DND-41 (cell line): ENCODE measurements around the gene ATP6V1F.

Source experiments
- ATAC-seq: fragments of 200-7000 bp; cut with Tn5 transposase; 3 replicates; pipeline ENCODE4 v1.9.1; 2021; ENCODE audit warnings: low read depth; ENCODE audit not compliant: insufficient read depth
- DNase-seq: peaks from one replicate; pipeline ENCODE4 v3.0.0-alpha.2; 2020
- H2AFZ ChIP-seq: 2 replicates; pipeline ENCODE4 v1.6.0; 2012; ENCODE audit warnings: low read depth, low read length
- H3K27ac ChIP-seq: 2 replicates; pipeline ENCODE4 v1.5.1; 2012; ENCODE audit warnings: low read length, inconsistent platforms
- H3K27me3 ChIP-seq: fragments of 200-600 bp; sonication (generic); 2 replicates; pipeline ENCODE4 v1.6.0; 2012; ENCODE audit warnings: low read length, mild to moderate bottlenecking, inconsistent platforms; ENCODE audit not compliant: insufficient read depth, poor library complexity
- H3K36me3 ChIP-seq: 2 replicates; pipeline ENCODE4 v1.5.1; 2012; ENCODE audit warnings: low read length, inconsistent platforms; ENCODE audit not compliant: insufficient read depth
- H3K4me1 ChIP-seq: 2 replicates; pipeline ENCODE4 v1.5.1; 2012; ENCODE audit warnings: mild to moderate bottlenecking, low read length; ENCODE audit not compliant: insufficient read depth
- H3K4me2 ChIP-seq: 2 replicates; pipeline ENCODE4 v1.6.0; 2012; ENCODE audit warnings: mild to moderate bottlenecking, moderate library complexity, low read length, inconsistent platforms; ENCODE audit not compliant: insufficient read depth
- H3K4me3 ChIP-seq, 2 experiments: fragments of 200-600 bp in 1 of 2; shearing (Covaris generic) in 1 of 2; 2 replicates each; pipeline ENCODE4 v1.5.1; 2012 to 2016; ENCODE audit warnings: inconsistent platforms in 2 of 2, low read length in 2 of 2, mild to moderate bottlenecking in 2 of 2, low read depth in 1 of 2, moderate library complexity in 1 of 2
- H3K79me2 ChIP-seq: 2 replicates; pipeline ENCODE4 v1.6.0; 2012; ENCODE audit warnings: low read length, inconsistent platforms; ENCODE audit not compliant: insufficient read depth
- H3K9ac ChIP-seq: 2 replicates; pipeline ENCODE4 v1.6.0; 2012; ENCODE audit warnings: low read depth, mild to moderate bottlenecking, inconsistent platforms, low read length, moderate library complexity
- H3K9me3 ChIP-seq: 2 replicates; pipeline ENCODE4 v1.5.1; 2012; ENCODE audit warnings: low read length, moderate library complexity, mild to moderate bottlenecking, inconsistent platforms; ENCODE audit not compliant: insufficient read depth, severe bottlenecking
- H4K20me1 ChIP-seq: 2 replicates; pipeline ENCODE4 v1.6.0; 2012; ENCODE audit warnings: low read length; ENCODE audit not compliant: insufficient read depth
- EZH2 ChIP-seq: IDR thresholded peaks from 3 replicates; pipeline ENCODE4 v1.6.1; 2012; ENCODE audit warnings: borderline replicate concordance, low read depth, mild to moderate bottlenecking, moderate library complexity, low read length, inconsistent platforms; ENCODE audit not compliant: severe bottlenecking
- TF ChIP-seq, protein P1 (sequence below): IDR thresholded peaks from 2 replicates; pipeline ENCODE4 v1.5.1; 2012; ENCODE audit warnings: borderline replicate concordance, low read length, moderate library complexity, mild to moderate bottlenecking; ENCODE audit not compliant: poor library complexity, severe bottlenecking; ENCODE audit errors: extremely low read depth

ATP6V1F gene

DNA sequence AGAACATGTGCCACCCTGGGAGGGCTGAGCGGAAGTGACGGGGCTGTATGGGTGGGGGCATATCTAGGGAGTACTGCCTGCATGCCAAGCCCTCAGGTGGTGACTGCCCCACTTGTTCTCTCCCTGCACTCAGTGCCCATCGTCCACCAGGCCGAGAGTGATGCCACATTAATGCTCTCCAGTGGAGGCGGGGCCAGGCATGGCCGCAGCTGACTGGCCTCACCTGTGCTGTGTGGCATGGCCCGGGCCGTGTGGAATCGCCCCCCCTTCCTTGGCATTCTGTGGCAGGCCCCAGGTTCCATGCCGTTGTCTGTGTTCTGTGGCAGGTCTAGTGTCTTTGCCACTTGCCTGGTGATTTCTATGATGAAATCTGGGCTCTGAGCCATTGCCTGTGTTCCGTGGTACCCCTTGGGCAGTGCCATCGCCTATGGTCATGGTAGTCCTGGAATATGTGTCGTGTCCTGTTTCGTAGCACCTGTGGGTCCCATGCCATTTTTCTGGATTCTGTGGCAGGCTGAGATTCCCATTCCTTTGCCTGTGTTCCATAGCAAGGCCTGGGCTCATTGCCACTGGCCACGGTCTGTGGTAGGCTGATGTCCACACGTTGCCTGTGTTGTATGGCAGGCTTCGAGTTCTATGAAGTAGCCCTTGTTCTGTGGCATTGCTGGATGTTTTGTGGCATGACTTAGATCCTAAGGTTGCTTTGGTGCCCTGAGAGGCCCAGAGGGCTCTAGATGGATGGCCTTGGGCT lies 23.5 kb upstream of the ATP6V1F start:
- no peaks in the 10 kb centered on the region for H3K4me1 ChIP-seq
- H2AFZ ChIP-seq = no peak overlapping the region
- H3K27ac ChIP-seq = no peak overlapping the region
- no peaks in the 10 kb centered on the region for H3K9me3 ChIP-seq
- no peaks in the 10 kb centered on the region for H3K36me3 ChIP-seq
- H3K9ac ChIP-seq = no peak overlapping the region
- H3K27me3 ChIP-seq = no peaks in the 10 kb centered on the region
- DNase-seq = no peak
- H3K4me3 ChIP-seq = no peak overlapping the region
- no peak for ATAC-seq
- H3K4me2 ChIP-seq = no peak overlapping the region
- TF ChIP-seq, protein P1, sequence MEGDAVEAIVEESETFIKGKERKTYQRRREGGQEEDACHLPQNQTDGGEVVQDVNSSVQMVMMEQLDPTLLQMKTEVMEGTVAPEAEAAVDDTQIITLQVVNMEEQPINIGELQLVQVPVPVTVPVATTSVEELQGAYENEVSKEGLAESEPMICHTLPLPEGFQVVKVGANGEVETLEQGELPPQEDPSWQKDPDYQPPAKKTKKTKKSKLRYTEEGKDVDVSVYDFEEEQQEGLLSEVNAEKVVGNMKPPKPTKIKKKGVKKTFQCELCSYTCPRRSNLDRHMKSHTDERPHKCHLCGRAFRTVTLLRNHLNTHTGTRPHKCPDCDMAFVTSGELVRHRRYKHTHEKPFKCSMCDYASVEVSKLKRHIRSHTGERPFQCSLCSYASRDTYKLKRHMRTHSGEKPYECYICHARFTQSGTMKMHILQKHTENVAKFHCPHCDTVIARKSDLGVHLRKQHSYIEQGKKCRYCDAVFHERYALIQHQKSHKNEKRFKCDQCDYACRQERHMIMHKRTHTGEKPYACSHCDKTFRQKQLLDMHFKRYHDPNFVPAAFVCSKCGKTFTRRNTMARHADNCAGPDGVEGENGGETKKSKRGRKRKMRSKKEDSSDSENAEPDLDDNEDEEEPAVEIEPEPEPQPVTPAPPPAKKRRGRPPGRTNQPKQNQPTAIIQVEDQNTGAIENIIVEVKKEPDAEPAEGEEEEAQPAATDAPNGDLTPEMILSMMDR = no peak
- TF ChIP-seq EZH2 = no peak
- H4K20me1 ChIP-seq = 0 out of 2 replicates have a peak, but pooled peaks cover 3% of the 10 kb centered on the region
- H3K79me2 ChIP-seq = no peaks in the 10 kb centered on the region

DNA sequence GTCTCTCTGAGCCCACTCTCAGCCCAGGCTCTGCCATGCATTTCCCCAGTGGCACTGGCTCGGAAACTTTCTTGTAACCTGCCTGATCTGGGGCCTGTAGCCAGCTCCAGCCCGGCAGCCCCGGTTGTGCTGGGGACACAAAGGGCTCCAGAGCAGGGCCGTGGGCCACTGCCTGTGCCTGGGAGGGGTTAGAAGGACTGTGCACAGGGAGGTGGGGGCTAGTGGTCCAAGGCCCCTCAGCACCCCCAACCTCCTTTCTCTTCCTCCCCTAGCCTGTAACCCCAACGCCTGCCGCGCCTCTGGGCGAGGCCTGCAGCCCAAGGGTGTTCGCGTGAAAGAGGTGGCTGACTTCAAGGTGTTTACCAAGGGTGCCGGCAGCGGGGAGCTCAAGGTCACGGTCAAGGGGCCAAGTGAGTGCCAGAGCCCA lies 22.9 kb upstream of the ATP6V1F start:
- Histone ChIP-seq H3K27ac (no peak overlapping the region), H3K4me2 (no peak overlapping the region), H3K27me3 (no peaks in the 10 kb centered on the region), H3K79me2 (no peaks in the 10 kb centered on the region), H4K20me1 (0 out of 2 replicates have a peak, but pooled peaks cover 3% of the 10 kb centered on the region), H3K4me3 (no peak overlapping the region), H3K9ac (no peak overlapping the region), H3K36me3 (no peaks in the 10 kb centered on the region), H3K9me3 (no peaks in the 10 kb centered on the region), H3K4me1 (no peaks in the 10 kb centered on the region), H2AFZ (no peak overlapping the region)
- ATAC-seq (no peak), DNase-seq (no peak)
- TF ChIP-seq EZH2 = no peak
- TF ChIP-seq, protein P1 = no peak

DNA sequence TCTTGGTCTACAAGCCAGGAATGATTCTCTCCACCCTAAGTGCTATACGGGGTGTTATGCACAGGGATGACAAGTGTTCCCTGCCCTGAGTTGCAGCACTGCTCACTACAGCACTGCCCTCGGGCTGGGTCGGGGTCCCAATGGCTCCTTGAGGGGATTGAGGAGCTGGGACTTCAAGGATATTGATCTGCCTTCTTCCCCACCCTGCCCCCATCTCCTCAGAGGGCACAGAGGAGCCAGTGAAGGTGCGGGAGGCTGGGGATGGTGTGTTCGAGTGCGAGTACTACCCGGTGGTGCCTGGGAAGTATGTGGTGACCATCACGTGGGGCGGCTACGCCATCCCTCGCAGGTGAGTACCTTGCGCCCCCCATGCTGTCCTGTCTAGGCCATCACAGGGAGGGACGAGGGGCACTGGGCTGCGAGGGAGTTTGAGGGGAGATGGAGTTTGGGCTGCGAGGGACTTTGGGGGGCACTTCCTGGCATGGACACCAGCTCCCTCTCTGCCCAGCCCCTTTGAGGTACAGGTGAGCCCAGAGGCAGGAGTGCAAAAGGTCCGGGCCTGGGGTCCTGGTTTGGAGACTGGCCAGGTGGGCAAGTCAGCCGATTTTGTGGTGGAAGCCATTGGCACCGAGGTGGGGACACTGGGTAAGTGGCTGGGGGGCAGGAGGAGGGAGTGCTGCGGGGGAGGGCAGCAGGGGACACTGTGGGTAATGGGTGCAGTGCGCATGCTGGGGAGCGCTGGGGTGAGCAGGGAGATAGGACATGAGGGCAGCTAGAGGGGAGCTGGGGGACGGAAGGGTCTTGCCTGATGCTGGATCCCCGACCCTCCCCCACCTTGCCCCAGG lies 22.1 kb upstream of the ATP6V1F start:
- Histone ChIP-seq H3K79me2 (no peaks in the 10 kb centered on the region), H2AFZ (no peak overlapping the region), H3K36me3 (no peaks in the 10 kb centered on the region), H4K20me1 (0 out of 2 replicates have a peak, but pooled peaks cover 3% of the 10 kb centered on the region), H3K4me1 (no peaks in the 10 kb centered on the region), H3K4me3 (no peak overlapping the region), H3K4me2 (no peak overlapping the region), H3K9me3 (no peaks in the 10 kb centered on the region), H3K27ac (no peak overlapping the region), H3K9ac (no peak overlapping the region), H3K27me3 (no peaks in the 10 kb centered on the region)
- TF ChIP-seq, protein P1 = no peak
- TF ChIP-seq EZH2 = no peak
- no peak for DNase-seq
- ATAC-seq = no peak
